ENCODE data around the gene SRM.
"Not testable (repeated sequence)": the region's sequence is repeated elsewhere in the genome, so short reads cannot be mapped to it uniquely, and the experiment has no call there.

SRM gene

DNA sequence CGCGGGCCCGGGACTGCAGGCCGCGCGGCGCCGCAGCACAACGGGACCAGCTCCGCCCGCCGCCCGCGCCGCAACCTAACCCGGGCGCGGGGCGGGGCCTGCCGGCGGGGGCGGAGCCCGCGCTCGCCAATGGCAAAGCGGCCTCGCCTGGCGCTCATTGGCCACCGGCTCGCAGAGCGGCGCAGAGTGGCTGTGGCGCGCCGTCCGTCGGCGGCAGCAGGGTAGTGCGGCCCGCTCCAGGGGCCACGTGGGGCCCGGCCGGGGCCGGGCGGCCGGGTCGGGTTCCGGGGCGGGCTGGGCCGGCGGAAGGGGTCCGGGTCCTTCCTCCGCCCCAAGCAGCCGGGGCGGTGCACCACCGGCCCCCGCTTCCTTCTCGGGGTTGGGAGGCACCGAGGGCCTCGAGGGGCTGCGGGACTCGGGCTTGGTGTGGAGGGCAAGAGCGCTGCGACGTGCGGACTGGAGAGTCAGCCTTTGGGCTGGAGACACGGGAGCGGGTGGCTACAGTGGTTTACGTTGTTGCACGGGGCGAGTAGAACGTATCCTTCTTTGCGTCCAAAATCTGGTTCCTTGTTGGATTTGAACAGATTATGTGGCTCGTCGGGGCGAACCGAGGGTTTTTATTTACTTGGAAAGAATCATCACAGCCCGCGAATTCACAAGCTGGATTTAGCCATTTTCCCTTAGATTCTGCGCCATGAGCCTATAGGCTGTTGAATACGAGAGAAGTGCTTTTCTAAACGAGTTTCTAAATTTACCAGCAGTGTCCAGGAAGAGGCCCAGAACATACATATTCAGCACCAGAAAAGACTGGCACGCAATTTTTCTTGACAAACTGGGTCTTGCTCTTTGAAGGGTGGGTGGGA lies at the start of gene SRM:
SRM (minus strand) TSS at position 51 of the 863 bp plus-strand sequence. CDS start 75 bp downstream, outside the sequence.
- DNase-seq: peak; percentile 10 to 93 (median 80)

DNA sequence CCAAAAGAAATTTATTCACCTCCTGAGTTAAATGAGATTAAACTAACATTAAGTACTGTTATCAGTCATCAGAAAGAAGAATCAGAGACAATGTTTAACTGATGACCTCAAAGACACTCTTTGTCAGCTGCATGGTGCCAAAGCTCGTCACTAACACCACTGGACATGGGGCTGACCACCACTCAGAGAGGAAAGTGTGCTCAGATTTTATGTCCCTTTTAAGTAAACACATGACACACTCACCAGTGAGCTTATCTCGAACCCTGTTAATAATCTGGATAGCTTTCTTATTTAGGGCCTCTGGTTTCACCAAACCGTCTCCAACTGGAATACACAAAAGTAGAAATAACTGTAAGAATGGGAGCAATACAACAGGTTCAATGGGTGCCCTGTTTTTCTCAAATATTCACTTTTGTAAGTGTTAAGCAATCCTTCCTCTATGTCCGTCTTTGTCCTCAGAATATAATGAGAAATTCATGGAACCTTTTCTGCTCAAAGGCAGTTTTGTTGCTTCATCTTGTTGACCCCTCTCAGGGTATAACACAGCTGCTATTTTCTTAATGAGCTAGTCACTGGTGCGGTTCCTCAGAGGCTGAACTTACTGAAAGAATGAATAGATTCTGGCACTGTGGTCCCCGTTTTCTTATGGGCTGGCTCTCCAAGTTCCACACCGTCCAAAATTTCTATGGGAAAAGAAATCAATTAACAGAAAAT lies 49.4 kb upstream of the SRM start:
- peak in 1 of 14 donors; percentile 16 for DNase-seq

DNA sequence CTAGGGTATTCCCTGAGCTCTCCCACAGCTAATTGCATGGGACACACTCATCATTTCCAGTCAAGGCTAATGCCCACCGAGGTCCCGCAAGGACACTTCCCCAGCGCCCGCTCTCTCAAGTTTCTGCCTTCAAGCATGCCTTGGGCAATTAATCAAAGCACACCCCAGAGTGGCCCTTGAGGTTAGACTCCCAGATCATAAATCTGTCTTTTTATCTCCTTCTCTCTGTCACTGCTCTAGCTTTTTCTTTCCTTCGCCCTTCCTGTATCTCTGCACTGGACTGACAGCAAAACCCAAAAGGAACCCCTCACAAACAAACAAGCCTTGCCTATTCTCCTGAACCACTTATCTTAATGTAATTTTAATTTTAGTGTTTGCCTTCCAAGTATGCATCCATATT lies 47.8 kb upstream of the SRM start:
- no peak for DNase-seq

DNA sequence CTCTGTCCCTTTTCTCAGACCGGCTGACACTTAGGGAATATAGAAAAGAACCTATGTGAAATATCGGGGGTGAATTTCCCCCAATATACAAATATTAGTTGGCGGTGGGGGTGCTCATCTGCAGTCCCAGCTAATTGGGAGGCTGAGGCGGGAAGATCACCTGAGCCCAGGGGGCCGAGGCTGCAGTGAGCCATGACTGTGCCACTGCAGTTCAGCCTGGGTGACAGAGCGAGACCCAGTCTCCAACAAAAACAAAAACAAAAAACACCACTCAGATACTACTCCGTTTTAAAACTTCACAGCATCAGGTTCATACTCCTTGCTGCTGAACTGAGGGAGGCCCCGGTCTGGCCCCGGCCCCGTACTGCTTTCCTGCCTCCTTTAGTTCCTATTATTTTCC lies 45.8 kb upstream of the SRM start:
- DNase-seq: no peak

DNA sequence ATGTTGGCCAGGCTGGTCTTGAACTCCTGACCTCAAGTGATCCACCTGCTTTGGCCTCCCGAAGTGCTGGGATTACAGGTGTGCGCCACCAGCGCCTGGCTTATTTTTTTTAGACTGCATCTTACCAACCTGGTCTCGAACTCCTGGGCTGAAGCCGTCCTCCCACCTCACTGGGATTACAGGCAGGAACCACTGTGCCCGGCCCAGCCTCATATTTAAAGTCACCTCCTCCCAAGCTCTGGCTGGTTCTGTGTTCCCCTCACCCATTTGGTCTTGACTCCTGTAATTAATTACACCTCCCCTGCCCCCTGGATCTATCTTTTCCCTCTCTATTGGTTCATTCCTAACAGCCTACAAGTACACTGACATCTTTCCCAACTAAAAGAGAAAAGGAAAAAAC lies 41.5 kb upstream of the SRM start:
- no peak for DNase-seq

DNA sequence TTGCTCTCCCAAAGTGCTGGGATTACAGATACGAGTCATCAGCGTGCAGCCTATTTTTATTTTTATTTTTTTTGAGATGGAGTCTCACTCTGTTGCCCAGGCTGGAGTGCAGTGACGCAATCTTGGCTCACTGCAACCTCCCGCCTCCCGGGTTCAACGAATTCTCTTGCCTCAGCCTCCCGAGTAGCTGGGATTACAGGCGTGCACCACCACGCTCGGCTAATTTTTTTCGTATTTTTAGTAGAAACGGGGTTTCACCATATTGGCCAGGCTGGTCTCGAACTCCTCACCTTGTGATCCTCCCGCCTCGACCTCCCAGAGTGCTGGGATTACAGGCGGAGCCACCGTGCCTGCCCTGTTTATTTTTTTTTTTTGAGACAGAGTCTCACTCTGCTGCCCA lies 41.0 kb upstream of the SRM start:
- not testable (repeated sequence) for DNase-seq

DNA sequence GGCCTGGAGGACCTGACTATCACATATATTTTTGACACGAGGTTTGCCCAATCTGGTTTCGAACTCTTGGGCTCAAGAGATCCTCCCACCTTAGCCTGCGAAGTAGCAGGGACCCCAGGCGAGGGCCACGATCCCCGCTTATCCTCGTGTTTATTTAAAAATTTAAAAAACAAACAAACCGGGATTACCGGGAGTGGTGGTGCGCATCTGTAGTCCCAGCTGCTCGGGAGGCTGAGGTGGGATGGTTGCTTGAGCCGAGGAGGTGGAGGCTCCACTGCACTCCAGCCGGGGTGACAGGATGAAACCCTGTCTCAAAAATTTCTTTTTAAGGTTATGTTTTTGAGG lies 40.3 kb upstream of the SRM start:
- no peak for DNase-seq

DNA sequence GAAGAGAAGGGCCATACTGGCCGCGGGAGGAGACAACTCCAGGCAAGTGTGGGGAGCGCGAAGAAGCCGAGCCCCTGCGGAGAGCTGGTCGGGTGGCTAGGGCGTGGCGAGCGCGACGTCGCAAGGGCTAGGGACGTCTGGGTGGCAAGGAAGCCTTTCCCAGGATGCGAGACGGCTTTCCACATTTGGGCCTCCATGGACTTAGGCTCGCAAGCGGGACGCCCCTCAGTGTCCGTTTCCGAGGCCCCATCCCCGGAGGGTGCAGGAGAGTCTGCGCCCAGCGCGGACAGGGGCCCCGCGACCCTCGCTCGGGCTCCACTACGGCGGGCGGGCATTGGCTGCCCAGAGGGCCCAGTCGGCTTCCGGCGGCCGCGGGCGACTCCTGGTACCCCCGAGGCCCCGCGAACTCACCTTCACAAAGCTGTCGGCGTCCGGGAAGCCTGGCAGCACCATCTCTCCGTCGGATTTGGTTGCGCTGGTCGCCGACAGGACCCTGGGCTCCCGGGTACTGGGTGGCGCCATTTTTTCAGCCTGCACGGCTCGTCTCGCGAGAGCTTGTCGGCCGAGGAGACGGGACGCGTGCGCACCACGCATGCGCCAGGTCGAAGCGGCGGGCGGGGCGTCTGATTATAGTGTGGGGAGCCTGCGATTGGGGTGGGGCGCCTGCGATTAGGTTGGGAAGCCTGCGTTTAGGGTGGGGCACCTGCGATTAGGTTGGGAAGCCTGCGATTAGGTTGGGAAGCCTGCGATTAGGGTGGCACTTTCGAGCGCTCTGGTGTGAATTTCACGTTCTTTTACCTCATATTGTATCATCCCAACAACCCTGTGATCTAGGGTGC lies 39.7 kb upstream of the SRM start, which contains the start of gene EXOSC10:
EXOSC10 (minus strand) TSS at position 560 of the 839 bp plus-strand sequence; CDS start at position 522, 38 bp downstream.
- peak; percentile 43 to 90 (median 82) for DNase-seq

DNA sequence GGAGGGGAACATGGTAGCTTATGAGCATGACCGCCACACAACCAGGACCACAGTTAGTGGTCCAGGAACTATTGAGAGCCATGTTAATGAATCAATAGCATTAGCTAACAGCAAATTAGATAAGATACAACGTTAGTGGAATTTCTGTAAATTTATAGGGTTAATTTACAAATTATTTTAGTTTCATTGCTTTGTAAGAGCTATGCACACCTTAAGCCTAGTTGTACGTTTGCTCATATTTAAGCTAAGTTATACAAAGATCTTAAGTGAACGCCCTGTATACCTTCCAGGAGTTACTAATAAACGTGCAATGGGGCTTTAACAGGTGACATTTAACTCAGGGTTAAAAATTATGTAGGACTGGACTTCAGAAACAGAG lies 39.1 kb upstream of the SRM start:
- no peak for DNase-seq

DNA sequence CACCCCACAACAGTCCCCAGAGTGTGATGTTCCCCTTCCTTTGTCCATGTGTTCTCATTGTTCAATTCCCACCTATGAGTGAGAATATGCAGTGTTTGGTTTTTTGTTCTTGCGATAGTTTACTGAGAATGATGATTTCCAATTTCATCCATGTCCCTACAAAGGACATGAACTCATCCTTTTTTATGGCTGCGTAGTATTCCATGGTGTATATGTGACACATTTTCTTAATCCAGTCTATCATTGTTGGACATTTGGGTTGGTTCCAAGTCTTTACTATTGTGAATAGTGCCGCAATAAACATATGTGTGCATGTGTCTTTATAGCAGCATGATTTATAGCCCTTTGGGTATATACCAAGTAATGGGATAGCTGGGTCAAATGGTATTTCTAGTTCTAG lies 24.0 kb upstream of the SRM start:
- DNase-seq: not testable (repeated sequence)

DNA sequence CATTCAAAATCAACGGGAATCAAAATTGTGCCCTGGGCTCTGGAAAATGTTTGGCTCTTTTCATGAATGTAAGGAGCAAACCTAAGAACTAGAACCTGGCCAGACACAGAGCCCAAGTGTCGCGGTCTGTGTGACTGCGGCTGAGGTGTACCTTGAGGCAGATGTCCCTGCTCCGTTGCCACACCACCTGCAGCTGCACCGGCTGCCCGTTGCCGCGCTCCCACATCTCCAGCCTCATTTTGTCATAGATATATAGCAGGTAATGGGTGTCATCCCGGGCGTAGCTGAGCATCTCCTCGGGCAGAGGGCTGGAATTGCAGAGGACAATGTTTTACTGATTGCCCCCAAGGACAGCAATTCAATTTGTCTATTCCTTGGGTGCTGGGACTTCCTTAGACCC lies 21.1 kb upstream of the SRM start:
- DNase-seq: no peak

DNA sequence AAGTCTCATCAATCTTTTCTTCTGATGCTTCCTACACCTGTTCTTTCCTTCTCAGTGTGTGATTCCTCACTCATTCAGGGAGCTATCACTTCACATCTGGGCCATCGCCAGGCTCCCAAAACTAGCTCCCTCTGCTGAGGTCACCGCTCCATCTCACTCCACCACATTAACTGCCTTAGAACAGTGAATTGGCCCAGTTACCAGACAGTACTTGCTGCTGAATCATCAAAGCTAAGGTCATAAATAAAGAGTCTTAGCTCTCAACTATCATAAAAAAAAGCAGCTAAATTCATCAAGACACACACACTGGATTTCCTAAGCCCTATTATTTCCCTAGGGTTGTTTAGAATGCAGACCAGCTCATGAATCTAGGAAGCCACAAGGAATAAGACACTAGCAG lies 18.8 kb upstream of the SRM start:
- DNase-seq: no peak

DNA sequence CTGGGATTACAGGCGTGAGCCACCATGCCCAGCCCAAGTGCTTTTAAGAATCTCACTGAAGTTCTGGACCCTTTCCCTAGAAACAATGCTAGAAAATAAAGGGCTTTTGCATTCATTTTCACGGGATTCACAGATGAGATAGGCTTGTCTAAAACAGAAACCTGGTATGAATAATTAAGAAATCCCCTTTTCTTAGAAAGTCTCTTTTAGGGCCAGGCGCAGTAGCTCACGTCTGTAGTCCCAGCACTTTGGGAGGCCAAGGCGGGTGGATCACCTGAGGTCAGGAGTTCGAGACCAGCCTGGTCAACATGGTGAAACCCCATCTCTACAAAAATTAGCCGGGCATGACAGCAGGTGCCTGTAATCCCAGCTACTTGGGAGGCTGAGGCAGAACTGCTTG lies 13.6 kb upstream of the SRM start:
- not testable (repeated sequence) for DNase-seq

DNA sequence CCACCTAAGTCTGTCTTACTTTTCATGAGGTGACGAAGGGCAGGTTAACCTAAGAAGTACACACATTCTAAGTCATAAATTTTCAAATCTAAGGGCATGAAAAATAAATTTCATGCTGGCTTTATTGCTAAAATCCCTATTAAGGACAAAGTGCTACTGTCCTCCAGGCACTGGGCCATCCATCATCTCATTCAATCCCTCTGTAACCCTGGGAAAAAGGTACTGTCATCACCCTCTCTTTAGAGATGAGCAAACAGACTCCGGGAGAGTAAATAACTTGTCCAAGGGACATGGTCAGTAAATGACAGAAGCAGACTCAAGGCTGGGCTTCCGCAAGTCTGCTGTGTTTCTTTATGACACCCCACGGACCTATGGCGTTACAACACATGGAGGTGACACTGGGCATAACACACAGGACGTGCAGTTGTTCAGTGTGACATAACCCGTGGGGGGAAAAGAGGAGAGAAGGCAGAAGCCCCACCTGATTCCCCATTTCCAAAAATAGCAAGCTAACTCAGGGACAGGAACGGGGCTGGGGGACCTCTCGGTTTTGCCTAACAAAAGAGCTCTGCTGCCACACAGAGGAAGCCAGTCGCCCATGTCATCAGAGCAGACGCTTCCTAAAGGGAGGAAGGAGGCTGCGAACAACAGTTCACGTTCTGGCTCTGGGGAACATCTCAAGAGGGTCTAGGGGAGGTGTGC lies 12.5 kb upstream of the SRM start:
- DNase-seq: no peak

DNA sequence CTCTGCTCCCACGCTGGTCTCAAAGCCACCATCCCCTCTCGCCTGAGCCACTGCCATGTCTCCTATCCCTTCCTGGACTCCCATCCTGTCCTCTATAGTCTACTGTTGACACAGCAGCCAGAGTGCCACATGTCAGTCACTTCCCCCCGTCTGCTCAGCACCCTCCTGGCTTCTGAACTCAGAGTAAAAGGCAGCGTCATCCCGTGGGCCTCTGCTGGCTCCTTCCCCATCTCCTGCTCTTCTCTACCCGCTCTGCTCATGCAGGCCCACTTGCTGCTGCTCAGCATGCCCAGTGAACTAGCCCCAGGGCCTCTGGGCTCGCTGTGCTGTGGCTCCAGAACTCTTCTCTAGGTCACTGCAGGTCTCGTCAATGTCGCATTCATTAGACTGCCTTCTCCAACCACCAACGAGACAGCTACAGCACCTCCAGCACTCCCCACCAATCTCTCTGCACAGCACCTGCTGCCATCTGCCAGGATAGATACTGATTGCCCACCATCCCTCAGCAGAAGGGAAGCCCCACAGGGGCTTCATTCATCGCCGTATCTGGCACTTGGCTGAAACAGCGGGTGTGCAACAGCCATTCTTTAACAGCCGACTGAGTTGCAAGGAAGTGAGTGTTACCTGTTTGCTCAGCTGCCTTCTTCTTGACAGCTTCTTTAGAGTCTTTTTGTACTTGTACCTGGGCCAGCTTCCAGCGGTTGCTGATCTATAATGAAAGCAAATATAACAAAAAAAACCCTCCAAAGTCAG lies 11.8 kb upstream of the SRM start:
- DNase-seq: no peak

DNA sequence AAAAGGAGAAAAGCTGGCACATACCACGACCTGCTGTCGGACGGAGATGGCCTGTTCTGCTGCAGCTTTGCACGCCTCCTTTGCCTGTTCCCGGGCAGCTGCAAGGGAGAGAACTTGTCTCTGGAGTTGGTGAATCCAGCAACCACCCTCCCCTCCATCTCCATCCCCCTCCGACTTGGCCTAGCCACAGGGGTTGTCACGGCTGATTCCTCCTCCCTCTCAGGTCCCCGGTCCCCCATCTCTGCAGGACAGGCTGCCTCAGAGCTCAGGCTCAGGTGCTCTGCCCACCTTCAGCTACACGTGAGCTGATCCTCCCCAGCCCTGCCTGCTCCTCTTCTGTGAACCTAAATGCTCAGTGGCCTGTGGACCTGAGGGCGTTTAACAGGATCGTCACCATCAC lies 11.1 kb upstream of the SRM start:
- DNase-seq: no peak

DNA sequence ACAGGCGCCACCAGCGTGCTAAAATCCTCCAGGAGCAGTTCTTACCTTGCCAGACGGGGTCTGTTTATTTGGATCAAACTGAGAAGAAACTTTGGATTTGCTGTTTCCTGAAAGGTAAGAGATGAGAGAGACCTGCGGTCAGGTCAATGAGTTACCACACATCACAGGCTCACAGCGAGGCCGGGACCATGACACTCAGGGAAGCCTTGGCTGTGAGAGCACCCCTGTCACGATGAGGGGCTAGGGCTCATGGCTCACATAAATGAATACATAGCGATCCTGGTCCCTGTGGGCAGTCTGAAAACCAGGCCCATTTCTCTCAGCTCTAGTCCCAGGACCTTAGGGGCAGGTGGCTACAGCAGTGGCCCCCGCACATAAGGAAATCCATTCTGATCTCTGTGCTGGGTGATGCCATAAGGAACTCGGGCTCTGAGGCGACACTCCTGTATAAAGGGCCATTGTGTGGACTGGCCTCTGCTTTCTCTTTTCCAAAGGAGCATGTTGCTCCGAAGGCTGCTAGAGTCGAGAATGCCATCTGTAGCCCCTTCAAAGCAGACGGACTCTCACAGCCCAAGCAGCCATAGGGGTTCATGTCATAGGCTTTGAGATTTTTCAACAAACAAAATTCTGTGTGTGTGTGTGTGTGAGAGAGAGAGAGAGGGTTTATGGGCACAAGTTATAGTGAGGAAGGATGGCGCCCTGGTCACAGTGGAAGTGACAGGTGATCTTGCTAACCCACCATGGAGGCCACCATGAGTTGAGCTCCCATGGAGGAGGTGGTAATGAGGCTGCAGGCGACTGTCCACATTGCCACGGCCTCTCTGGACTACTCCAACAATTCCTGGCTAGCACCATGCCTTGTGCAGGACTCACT lies 9.0 kb upstream of the SRM start:
- peak in 1 of 14 donors; percentile 30 for DNase-seq

DNA sequence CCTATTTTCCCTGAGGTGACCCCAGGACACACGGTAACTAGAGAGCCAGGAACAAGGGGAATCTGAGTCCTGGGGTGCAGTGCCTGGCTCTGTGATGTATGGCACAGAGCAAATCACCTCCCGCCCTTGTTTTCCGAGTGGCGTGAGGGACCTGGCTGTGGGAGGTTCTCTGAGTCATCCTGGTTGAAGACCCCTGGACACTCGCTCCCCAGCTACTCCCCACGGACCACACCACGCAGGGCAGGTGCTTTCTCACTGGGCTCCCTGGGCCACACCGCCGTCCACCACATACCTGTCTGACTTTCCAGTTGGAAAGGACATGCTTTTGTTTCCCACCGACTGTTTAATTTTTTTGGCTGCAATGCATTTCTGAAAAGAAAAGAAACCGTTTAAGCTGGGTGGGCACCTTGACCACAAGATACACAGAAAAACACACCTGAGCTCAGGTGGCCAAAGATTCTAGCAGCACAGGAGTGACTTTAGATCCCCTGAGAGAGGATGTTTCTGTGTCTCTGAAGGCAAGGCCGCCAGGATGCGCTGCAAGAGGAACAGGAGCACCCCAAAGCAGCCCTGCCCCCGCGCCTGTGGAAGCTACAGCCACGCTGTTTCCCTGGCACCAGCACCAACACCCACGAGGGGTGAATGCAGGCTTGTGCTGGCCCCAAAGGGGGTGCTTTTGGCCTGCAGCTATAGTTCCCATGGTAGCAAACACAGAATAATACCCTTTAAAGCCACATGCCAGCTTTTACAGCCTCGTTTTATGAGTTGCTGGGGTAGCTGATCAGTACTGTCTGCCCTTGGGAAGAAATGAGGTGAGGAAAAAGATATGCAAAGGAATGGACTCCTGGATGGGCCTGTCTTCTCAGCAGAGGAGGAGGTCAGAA lies 8.1 kb upstream of the SRM start:
- no peak for DNase-seq

DNA sequence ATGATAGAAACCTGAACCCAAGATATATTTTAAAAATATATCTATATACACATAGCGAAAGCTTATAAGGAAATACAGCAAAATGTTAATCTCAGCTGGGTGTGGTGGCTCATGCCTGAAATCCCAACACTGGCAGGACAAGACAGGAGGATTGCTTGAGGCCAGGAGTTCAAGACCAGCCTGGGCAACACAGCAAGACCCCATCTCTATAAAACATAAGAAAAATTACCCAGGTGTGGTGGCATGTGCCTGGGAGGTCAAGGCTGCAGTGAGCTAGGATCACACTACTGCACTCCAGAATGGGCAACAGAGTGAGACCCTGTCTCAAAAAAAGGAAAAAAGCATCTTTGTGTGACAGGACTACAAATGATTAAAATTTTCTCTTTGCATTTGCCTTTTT lies 6.0 kb upstream of the SRM start:
- DNase-seq: no peak
